HG02759 (cell line): Measurements from ENCODE around the gene REV3L.
"Not testable (repeated sequence)": the region's sequence is repeated elsewhere in the genome, so short reads cannot be mapped to it uniquely, and the experiment has no call there.

Source experiments
- ATAC-seq: cut with Tn5 transposase; IDR thresholded peaks from one replicate; pipeline ENCODE4 v1.9.1; 2021; ENCODE audit warnings: mild to moderate bottlenecking, moderate library complexity; ENCODE audit not compliant: unreplicated experiment

The REV3L gene

GRCh38 chr6:111499269-111499793 lies 16.3 kb upstream of the REV3L start:
- no peak for ATAC-seq

- ATAC-seq, result no peak
Measured at GRCh38 chr6:111494951-111495635, 12.1 kb upstream of the REV3L start.

GRCh38 chr6:111492499-111492898 lies 9.5 kb upstream of the REV3L start:
- ATAC-seq, result no peak

DNA sequence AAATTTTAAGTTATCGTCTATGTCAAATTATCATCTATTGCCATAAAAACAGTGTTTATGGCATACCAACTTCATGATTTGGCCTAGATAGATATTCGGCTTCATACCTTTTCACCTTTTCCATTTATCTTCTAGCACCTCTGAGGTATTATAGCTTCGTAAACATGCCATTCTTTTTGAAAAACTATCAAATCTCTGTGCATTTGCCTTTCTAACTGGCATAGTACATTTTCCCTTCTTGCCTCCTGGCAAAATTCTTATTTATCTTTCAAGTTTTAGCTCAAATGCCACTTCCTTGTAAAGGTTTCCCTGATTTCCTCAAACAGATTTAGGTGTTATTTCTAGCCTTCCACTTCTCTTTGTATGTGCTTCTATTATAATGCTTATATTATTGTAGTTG lies 7.0 kb upstream of the REV3L start:
- ATAC-seq, result no peak

GRCh38 chr6:111487661-111488060 lies 4.6 kb upstream of the REV3L start:
- no peak for ATAC-seq

DNA sequence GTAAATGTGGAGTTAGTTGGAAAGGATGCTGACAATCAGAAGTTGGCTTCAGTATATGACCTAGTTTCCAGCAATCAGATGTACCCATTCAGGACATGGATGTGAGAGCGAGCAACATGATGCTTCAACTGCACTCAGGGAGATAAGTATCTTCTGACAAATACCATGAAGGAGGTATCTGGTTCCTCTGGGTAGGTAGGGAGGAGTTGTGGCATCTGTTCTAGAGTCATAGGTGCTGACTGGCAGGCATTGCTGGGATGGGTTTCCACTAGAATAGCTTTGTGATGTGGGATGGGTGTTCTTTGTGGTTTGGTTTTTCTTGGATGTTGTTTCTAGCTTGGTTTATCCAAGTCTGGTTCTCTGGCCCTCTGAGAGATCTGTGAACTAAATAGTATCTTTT lies 3.9 kb upstream of the REV3L start:
- ATAC-seq, result no peak

GRCh38 chr6:111486475-111486874 lies 3.5 kb upstream of the REV3L start:
- ATAC-seq, result no peak

GRCh38 chr6:111485342-111485741 lies 2.3 kb upstream of the REV3L start:
- no peak for ATAC-seq

DNA sequence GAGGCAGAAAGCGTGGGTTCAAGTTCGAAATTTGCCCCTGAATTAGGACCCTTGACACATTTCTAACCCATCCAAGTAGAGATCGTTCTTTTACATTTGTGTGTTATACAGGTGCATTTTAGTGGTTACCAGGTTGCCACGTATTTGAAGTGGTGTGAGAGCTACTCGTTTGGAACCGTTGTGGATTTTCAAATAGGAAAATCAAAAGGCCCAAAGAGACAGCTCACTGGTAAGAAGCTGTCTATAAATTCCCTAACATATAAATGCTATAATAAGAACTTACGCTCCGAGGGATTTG lies 1.6 kb upstream of the REV3L start:
- no peak for ATAC-seq

DNA sequence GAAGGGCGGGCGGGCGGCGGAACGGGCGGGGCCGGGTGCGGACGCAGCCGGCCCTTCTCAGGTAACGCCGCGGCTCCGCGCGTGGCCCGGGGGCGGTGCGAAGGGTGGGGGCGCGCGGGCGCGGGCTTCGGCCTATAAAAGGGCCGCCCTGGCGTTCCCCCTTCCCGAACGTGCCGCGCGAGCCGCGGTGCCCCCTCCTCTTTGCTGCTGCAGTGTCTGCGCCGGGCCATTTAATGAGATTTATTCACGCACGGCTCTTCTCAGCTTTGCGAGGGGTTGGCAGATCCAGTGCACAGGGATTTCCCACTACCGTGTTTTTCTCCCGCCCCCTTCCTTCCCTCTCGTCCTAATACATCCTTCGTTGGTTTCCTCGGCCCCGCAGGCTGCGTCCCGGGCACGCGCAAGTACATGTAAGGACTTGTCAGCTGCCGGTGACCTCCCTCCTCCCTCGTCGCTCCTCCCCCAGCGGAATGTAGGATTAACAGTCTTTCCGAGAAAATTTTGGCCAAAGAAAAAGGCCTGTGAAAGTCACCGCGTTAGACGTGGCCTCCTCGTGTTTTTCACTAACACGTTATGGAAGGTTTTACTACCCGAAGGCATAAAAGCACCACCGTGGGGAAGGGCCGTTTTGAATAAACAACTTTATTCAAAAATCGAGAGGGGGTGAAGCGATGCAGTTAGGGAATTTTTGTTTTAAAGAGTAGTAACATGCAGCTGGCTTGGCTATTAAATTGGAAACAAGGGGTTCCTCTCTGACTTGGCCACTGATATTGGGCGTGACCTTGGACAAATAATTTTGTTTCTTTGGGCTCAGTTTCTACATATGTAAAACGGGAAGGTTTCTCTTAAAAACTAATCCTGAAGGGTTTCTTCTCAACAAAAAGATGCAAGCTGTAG lies 966 bp upstream of the REV3L start:
- ATAC-seq, result peak; percentile 64

- peak; percentile 25 for ATAC-seq
Measured at GRCh38 chr6:111482188-111482958, 645 bp downstream of the REV3L start.

DNA sequence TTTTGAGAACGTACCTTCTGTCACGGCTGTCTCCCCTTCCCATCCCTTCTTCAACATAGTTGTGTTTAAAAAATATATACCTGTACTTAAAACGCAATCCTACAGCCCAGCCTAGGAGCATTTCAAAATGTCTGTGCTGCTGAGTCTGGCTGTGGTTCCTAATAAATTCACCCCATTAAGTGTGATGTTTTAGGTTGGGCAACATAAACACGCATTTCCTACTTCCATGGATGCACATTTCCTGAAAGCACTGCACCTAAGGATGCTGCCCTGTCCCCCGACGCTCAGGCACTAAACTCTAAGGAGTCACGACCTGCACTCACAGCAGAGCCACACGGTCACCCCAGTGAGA lies 1.2 kb downstream of the REV3L start:
- ATAC-seq, result no peak

- ATAC-seq, result no peak
Measured at GRCh38 chr6:111480988-111481822, 1.8 kb downstream of the REV3L start.

GRCh38 chr6:111478749-111479148 lies 4.3 kb downstream of the REV3L start:
- ATAC-seq, result no peak

DNA sequence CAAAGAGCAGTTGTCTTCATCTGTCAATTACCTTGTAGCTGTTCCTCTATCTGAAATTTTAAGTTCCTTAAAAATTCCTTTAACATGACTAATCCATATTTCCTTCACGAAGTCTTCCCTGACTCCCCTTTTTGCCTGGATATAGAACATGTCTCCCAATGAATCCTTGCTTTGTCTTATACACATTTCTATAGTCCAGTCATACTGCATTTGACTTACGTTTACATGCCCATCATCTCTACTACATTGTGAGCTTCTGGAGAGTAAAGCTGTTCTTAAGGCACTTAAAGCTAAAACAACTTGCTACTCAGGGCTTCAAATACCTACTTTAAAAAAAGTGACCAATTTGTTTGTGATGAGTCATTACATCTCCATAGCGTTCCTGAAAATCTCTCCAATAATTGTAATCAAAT lies 4.9 kb downstream of the REV3L start:
- no peak for ATAC-seq

GRCh38 chr6:111477481-111477938 lies 5.5 kb downstream of the REV3L start:
- peak; percentile 33 for ATAC-seq

DNA sequence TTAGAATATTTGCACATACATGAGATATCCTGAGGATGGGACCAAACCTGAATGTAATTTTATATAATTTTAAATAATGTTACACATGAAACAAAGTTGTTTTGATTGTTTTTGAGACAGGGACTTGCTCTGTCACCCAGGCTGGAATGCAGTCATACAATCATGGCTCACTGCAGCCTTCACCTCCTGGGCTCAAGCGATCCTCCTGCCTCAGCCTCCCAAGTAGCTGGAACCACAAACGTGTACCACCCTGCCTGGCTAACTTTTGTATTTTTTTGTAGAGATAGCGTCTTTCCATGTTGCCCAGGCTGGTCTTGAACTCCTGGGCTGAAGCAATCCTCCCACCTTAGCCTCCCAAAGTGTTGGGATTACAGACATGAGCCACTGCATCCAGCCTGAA lies 7.0 kb downstream of the REV3L start:
- not testable (repeated sequence) for ATAC-seq

GRCh38 chr6:111474771-111475170 lies 8.2 kb downstream of the REV3L start:
- ATAC-seq, result no peak

DNA sequence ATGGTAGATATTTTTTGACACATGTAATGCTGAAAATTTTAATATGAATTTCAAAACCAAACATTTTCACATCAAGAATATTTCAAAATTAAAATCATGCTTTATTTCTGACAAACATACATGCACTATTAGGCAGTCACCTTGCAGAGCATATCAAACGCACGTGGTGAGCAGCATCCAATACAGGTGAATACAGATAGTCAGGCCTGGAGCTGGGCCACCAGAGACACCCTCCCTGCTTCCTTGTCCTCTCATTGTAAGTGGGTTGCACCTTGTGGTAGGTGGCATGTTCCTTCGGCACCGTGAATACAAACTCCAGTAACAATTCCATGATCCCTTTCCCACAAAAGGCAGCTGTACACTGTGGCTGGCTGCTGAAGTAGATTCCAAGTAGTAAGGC lies 8.9 kb downstream of the REV3L start:
- no peak for ATAC-seq

- no peak for ATAC-seq
Measured at GRCh38 chr6:111472933-111473435, 10.0 kb downstream of the REV3L start.
